ENCODE data around the gene CRYZL1. TPM values are rescaled to one million over a fixed set of nuclear protein-coding genes. Genes with fewer than 3 reads are reported as not detected.
"Not testable (repeated sequence)": the region's sequence is repeated elsewhere in the genome, so short reads cannot be mapped to it uniquely, and the experiment has no call there.

Gene CRYZL1
- total RNA-seq, 2 experiments from 2014 or later = 39.2 to 45.7 TPM

DNA sequence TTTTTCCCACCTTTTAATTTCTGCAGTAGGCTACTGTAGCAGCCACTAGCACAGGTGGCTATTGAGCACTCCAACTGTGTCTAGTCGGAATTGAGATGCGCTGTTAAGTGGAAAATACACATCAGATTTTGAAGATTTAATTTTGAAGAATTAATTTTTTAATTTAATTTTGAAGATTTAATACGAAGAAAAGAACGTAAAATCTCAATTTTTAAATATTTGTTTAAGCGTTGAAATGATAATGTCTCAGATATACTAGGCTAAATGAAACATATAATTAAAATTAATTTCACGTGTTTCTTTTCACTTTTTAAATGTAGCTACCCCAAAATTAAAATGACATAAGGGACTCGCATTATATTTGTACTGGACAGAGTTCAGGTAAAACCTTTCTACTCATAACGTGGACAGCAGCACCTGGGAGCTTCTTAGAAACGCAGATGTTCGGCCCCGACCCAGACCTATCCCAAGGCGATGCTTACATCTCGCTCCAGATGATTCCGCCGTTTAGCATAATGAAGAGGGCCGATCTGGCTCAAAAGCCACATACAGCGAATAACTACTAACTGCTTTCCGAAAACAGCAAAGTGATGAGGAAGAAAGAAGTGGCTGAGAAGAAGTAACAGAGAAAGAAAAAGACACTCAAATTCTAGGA is 717 bp downstream of the CRYZL1 start:
- Mint-ChIP-seq H3K27ac (peak overlapping the region; percentile 94), H3K9me3 (no peaks in the 10 kb centered on the region)

DNA sequence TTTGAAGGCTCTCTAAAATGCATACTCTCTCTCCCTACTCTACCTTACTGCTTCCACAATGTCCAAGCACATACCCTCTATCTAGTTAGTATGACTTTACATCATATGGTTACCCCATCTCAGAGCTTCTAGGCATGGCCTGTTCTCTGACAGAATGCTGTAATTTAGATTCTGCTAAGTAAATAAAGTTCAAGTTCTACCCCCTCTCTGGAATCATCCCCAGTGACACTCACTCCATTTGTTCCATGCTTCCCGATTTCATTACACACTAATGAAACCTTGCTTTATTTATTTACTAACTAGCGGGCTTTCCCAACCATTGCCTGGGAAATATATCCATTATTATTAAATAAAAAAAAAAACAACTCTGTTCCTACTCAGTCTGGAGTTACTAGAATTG is 7.3 kb downstream of the CRYZL1 start:
- Mint-ChIP-seq H3K4me3 (no peak overlapping the region), H3K36me3 (peaks cover 19% of the 10 kb centered on the region), H3K27ac (no peak overlapping the region), H3K27me3 (no peaks in the 10 kb centered on the region), H3K4me1 (peaks cover 4% of the 10 kb centered on the region), H3K9me3 (no peaks in the 10 kb centered on the region)
- POLR2A ChIA-PET = no interaction called here
- DNase-seq (no peak), ATAC-seq (ENCODE audit: low read depth) (no peak)

More for the DNA sequence above, 717 bp downstream of the CRYZL1 start:
- POLR2A ChIA-PET = interaction anchor here (1.3 to 1.5 kb wide), 2 partner anchors 161 to 914 kb away, joined by 3 to 5 read pairs; partner anchors contain the start of gene TMEM50B
- ATAC-seq (ENCODE audit: low read depth) (no peak), DNase-seq (peak; percentile 35)
- Mint-ChIP-seq H3K4me1 (peaks cover 17% of the 10 kb centered on the region), H3K36me3 (peaks cover 8% of the 10 kb centered on the region), H3K4me3 (peak overlapping the region; percentile 99), H3K27me3 (peaks cover 25% of the 10 kb centered on the region)

DNA sequence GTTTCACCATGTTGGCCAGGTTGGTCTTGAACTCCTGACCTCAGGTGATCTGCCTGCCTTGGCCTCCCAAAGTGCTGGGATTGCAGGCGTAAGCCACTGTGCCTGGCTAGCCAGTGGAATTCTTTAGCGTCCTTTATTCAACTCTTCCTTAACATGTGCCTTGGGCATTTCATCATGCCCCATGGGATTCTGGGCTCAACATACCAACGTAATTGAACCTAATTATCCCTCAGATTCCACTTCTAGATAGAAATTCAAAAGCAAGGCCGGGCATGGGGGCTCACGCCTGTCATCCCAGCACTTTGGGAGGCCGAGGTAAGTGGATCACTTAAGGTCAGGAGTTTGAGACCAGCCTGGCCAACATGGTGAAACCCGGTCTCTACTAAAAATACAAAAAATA is 15.4 kb downstream of the CRYZL1 start:
- DNase-seq; H3K27me3 Mint-ChIP-seq; H3K27ac Mint-ChIP-seq; H3K4me3 Mint-ChIP-seq; ATAC-seq (ENCODE audit: low read depth); H3K4me1 Mint-ChIP-seq; POLR2A ChIA-PET; H3K9me3 Mint-ChIP-seq: not testable (repeated sequence)
- peaks cover 14% of the 10 kb centered on the region for H3K36me3 Mint-ChIP-seq

DNA sequence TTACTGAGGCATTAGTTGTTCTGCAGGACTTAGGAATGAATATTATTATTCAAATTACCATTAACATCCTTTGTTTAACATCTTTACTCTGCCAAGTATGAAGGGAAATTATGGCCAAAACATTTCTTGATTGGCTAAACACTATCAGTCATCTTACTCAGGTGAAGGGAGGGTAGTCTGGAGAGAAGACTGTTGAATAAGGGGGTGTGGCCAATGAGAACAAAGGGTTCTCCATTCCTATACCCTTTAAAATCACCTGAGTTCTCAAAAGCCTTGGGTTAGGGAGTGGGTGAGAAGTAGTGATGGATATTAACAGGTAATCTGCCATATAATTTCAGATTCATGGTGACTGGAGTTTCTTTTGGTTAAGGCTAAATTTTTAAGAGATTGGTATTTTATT is 19.3 kb downstream of the CRYZL1 start:
- ATAC-seq (ENCODE audit: low read depth) = no peak
- H3K36me3 Mint-ChIP-seq = peaks cover 20% of the 10 kb centered on the region
- H3K27ac Mint-ChIP-seq = no peak overlapping the region
- H3K4me1 Mint-ChIP-seq = no peaks in the 10 kb centered on the region
- H3K4me3 Mint-ChIP-seq = no peak overlapping the region
- no peaks in the 10 kb centered on the region for H3K9me3 Mint-ChIP-seq
- no peak for DNase-seq
- POLR2A ChIA-PET = interaction anchor here (0.5 kb wide), 1 partner anchor 525 kb away, joined by 4 read pairs; no protein-coding TSS in a partner anchor
- H3K27me3 Mint-ChIP-seq = no peaks in the 10 kb centered on the region

DNA sequence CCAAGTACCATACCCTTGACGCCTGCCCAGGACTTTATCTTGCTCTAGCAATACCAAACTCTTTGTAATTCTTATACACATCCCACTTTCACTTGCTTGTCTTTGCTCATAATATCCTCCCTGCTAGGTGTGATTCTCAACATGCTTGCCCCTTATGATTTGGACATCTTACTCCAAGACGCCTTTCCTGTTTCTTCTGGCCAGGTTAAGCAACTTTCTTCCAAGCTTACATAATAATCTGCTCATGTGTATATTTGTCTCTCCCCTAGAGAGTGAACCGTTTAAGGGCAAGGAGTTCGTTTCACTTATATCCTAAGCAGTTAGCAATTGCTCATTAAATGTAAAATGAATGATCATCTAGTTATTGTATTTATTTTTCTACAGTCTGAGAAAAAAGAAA is 21.8 kb downstream of the CRYZL1 start:
- Mint-ChIP-seq H3K4me1 (no peaks in the 10 kb centered on the region), H3K27me3 (no peaks in the 10 kb centered on the region), H3K4me3 (no peak overlapping the region), H3K36me3 (peaks cover 21% of the 10 kb centered on the region), H3K9me3 (no peaks in the 10 kb centered on the region), H3K27ac (no peak overlapping the region)
- DNase-seq (no peak), ATAC-seq (ENCODE audit: low read depth) (no peak)
- POLR2A ChIA-PET = interaction anchor here (1.2 kb wide), 1 partner anchor 31 kb away, joined by 3 read pairs; the partner anchor contains the start of gene DONSON

DNA sequence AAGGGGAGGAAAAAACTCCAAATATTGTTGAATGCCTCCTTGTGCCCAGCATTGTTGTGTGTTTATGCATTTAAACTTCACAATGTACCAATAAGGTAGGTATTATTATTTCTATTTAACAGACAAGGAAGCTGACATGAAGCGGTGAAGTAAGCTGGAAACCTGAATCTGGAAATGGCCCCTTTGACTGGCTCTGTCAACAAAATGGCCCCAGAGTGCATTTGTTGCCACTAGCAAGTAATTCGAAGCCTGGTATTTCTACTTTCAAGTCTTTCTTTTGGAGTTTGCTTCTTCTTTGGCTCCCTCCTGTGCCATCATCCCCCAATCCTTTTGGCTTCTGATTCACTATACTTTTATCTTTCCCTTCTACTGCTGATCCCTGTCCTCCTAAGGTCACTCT is 23.1 kb downstream of the CRYZL1 start:
- ATAC-seq (ENCODE audit: low read depth) = no peak
- no peak overlapping the region for H3K4me3 Mint-ChIP-seq

DNA sequence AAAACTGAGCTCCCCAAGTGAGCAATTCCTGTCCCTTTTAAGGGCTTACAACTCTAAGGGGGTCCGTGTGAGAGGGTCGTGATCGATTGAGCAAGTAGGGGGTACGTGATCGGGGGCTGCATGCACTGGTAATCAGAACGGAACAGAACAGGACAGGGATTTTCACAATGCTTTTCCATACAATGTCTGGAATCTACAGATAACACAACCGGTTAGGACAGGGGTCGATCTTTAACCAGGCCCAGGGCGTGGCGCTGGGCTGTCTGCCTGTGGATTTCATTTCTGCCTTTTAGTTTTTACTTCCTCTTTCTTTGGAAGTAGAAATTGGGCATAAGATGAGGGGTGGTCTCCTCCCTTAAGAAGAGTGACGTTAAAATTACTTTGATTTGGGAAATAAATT is 24.0 kb downstream of the CRYZL1 start:
- POLR2A ChIA-PET; DNase-seq; H3K4me3 Mint-ChIP-seq; H3K27ac Mint-ChIP-seq; H3K4me1 Mint-ChIP-seq; H3K27me3 Mint-ChIP-seq; ATAC-seq (ENCODE audit: low read depth); H3K9me3 Mint-ChIP-seq: not testable (repeated sequence)
- peaks cover 21% of the 10 kb centered on the region for H3K36me3 Mint-ChIP-seq

More for the DNA sequence above, 23.1 kb downstream of the CRYZL1 start:
- no peak for DNase-seq
- POLR2A ChIA-PET = interaction anchor here (0.7 kb wide), 1 partner anchor 284 kb away, joined by 3 read pairs; no protein-coding TSS in a partner anchor
- H3K27me3 Mint-ChIP-seq = no peaks in the 10 kb centered on the region
- peaks cover 20% of the 10 kb centered on the region for H3K36me3 Mint-ChIP-seq
- no peak overlapping the region for H3K27ac Mint-ChIP-seq
- H3K4me1 Mint-ChIP-seq = no peaks in the 10 kb centered on the region
- H3K9me3 Mint-ChIP-seq = no peaks in the 10 kb centered on the region

DNA sequence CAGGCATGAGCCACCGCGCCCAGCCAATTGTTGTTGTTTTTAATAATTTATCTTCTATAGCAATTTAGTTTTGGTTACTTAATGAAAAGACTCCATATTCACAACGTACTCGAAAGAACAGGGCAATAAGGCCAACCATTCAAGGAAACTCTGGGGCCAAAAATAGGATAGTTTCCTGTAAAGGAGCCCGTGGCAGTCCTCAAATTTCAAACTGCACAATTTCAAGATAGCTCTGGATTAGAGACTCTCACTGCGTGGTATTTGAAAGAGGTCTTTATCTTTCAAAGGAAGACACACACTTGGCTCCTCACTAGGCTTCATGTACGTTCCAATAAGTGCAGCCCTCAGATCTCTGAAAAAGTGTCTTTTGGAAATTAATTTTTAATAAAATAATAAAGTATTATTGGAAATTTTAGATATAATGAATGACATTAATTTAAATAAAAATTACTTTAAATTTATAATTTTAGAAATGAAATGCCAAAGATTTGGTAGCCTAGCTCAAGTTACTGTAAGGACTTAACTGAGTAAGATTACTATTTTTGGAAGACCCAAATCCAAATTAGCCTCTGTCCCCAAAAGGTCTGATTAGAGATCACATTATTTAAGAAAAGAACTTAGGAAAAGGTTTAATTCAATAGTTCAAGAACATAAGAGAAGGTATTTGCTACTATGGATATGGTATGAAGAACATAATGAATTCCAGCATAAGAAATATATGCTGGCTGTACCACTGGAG is 30.4 kb downstream of the CRYZL1 start:
- no peaks in the 10 kb centered on the region for H3K9me3 Mint-ChIP-seq
- POLR2A ChIA-PET = no interaction called here
- peaks cover 4% of the 10 kb centered on the region for H3K36me3 Mint-ChIP-seq
- no peak overlapping the region for H3K27ac Mint-ChIP-seq
- H3K4me3 Mint-ChIP-seq = no peak overlapping the region
- H3K4me1 Mint-ChIP-seq = no peaks in the 10 kb centered on the region
- DNase-seq = no peak
- no peaks in the 10 kb centered on the region for H3K27me3 Mint-ChIP-seq
- ATAC-seq (ENCODE audit: low read depth) = no peak

DNA sequence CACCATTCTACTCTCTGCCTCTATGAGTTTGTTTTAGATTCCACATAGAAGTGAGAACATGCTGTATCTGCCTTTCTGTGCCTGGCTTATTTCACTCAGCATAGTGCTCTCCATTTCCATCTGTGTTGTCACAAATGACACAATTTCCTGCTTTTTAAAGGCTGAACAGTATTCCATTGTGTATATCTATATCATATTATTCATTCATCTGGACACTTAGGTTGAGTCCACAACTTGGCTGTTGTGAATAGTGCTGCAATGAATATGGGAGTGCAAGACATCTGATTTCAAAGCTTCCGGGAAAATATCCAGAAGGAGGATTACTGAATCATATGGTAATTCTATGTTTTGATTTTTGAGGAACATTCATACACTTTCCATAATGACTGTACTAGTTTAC is 33.0 kb downstream of the CRYZL1 start:
- no peak for DNase-seq
- Mint-ChIP-seq H3K27ac (no peak overlapping the region), H3K4me3 (no peak overlapping the region), H3K27me3 (no peaks in the 10 kb centered on the region), H3K9me3 (no peaks in the 10 kb centered on the region), H3K4me1 (peaks cover 5% of the 10 kb centered on the region), H3K36me3 (peaks cover 2% of the 10 kb centered on the region)
- no peak for ATAC-seq (ENCODE audit: low read depth)
- POLR2A ChIA-PET = no interaction called here

DNA sequence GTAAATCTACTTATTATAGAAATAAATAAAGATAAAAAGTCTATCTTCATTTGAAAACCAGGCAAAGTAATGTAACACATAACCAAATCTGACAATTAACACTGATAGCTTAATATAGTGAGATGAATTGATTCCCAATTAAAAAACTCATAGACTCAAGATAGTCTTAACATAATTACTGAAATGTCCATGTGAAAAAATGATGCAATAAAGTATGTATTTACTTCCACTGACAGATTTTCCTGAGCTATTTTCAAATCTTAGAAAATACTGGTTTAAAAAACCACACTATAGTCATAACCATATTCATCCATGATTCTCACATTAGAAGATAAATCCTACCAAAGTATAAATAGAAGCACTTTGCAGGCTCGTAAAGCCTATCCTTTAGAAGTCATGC is 43.5 kb downstream of the CRYZL1 start:
- H3K9me3 Mint-ChIP-seq = no peaks in the 10 kb centered on the region
- no peaks in the 10 kb centered on the region for H3K4me1 Mint-ChIP-seq
- no peak overlapping the region for H3K27ac Mint-ChIP-seq
- ATAC-seq (ENCODE audit: low read depth) = no peak
- no peak overlapping the region for H3K4me3 Mint-ChIP-seq
- peaks cover 11% of the 10 kb centered on the region for H3K36me3 Mint-ChIP-seq
- no peaks in the 10 kb centered on the region for H3K27me3 Mint-ChIP-seq
- POLR2A ChIA-PET = no interaction called here
- DNase-seq = no peak

DNA sequence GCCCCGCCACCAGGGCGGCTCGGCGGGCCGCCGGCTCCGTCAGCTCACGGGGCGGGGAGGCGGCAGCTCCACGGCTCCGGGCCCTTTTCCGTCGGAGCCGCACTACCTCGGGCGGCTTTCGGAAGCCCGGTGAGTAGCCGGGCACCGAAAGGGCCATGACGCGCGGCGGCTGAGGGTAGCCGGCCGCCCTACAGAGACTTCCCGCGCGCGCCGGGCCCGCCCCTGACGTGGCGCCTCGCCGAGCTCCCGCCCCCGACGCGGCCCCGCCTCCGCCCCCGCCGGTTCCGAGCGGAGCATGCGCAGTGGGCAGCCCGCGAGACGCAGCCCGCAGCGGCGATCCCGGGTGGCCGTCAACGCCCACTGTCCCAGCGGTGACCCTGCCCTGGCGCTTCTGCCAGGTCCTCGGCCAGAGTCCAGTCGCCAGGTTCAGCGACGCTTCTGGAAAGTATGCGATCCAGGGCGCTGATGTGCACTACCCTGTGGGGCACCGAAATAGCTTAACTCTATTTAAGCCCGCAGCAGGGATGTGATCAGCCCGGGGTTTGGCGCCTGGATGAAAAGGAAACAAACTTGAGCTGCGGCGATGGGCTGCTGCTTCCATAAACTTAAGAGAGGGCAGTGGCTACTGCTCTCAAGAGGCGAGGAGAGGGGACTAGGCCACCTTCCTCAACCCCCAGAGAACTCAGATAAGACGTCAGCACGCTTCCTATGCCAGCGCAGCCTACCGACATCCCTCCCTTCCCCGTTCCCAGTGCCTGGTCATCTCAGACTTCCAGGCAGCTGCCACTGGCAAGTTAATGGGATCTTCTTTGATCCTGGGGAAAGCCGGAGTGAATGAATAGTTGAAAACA is 52.8 kb downstream of the CRYZL1 start, which contains the start of gene DONSON:
Gene DONSON, minus strand, starts transcription at position 200 of the 851 bp plus-strand sequence. Its CDS starts 43 bp downstream, at position 157.
- ATAC-seq (ENCODE audit: low read depth) = peak; percentile 95
- POLR2A ChIA-PET = interaction anchor here (0.5 to 2.6 kb wide), 20 partner anchors 10 to 817 kb away, joined by 3 to 36 read pairs (median 4); partner anchors contain the start of genes DNAJC28, GART, PAXBP1 and SON
- peak within 1 kb of the TSS; percentile 89 for H3K27ac Mint-ChIP-seq

DNA sequence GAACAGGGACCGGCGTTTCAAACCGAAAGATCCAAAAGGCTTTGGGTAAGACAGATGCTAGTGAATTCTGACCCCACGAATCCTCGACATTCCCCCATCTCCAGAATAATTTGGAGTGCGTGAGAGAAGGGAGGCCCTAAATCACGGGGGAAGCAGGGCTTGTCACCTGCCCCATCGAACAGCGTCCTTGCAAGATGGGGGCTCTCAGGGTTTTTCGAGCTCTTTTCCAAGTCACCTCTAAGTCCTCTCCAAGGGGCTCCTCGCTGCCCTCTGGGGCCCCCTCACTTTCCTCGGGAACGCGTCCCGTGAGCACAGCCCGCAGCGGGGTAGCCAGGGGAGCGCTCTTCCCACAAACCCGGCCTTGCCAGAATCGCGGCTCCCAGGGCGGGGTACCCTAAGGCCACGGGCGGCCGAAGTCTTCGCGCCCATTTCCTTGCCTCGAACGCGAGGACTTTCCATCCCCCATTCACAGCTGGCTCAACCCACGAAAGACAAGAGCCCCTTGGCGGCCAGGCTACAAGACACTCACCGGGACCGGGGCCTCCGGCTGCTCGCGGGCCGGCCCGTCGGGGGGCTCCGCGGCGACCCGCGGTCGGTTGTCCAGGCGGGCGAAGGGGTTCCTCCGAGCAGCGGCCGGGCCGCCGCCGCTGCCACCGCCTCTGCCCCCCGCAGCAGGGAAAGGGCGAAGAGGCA is 53.6 kb downstream of the CRYZL1 start:
- DNase-seq (no peak), ATAC-seq (ENCODE audit: low read depth) (peak; percentile 29)
- no peaks in the 10 kb centered on the region for H3K9me3 Mint-ChIP-seq
- H3K4me3 Mint-ChIP-seq = peak overlapping the region; percentile 92
- H3K27me3 Mint-ChIP-seq = no peaks in the 10 kb centered on the region
- POLR2A ChIA-PET = interaction anchor here (0.8 to 2.6 kb wide), 15 partner anchors 9 to 226 kb away, joined by 3 to 36 read pairs (median 5); partner anchors contain the start of genes DNAJC28, GART, SON and TMEM50B
- H3K27ac Mint-ChIP-seq = peak overlapping the region; percentile 89
- H3K4me1 Mint-ChIP-seq = peaks cover 25% of the 10 kb centered on the region
- H3K36me3 Mint-ChIP-seq = peaks cover 18% of the 10 kb centered on the region

More for the DNA sequence above, 52.8 kb downstream of the CRYZL1 start, which contains the start of gene DONSON:
- peaks cover 25% of the 10 kb centered on the region for H3K4me1 Mint-ChIP-seq
- H3K36me3 Mint-ChIP-seq = peaks cover 20% of the 10 kb centered on the region
- peak; percentile 98 for DNase-seq
- peak within 1 kb of the TSS; percentile 97 for H3K4me3 Mint-ChIP-seq
- no peaks in the 10 kb centered on the region for H3K27me3 Mint-ChIP-seq
- no peaks in the 10 kb centered on the region for H3K9me3 Mint-ChIP-seq

All from activated naive CD8-positive, alpha-beta T cell treated with anti-CD3 and anti-CD28 coated beads, Interleukin-2, amount 10 ng/mL, durations not matched to agents 7 days and 5 days (primary cell).